Stimulated activated naive CD8-positive, alpha-beta T cell treated with anti-CD3 and anti-CD28 coated beads, Interleukin-15, Interleukin-2, amounts not matched to agents 100 U/mL and 50 U/mL, for 24 hours (primary cell): ENCODE data around the gene SAMM50.
A peak's percentile ranks its signal among the peaks of the same experiment; 100 is the strongest.

Experiments used
- ATAC-seq: fragments of 150-1000 bp; cut with Tn5 transposase; one replicate; pipeline ENCODE4 v1.10.0; 2021
- DNase-seq: peaks from one replicate; pipeline ENCODE4 v3.0.0; 2021

SAMM50 gene

GRCh38 chr22:43976861-43977795 is 21.9 kb downstream of the SAMM50 start:
- DNase-seq (no peak), ATAC-seq (no peak)

GRCh38 chr22:43978558-43978957 is 23.3 kb downstream of the SAMM50 start:
- DNase-seq (no peak), ATAC-seq (no peak)

DNA sequence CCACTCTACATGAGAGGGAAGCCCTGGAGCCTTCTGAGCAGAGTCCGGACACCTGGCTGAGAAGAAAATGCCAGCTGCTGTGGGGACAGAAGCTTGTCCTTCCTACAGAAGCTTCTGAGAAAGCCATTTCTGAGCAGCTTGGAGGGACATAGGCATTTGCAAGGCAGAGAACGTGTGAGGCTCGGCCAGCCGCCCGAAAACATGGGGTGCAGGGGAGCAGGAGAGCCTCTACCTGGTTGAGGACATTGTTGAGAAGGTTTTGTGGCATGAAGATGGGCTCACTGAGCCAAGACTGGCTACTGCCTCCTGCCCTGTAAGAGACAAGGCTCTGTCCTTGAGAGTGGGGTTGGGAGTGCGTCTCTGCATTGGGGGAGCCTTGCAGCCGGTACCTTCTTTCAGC is 25.3 kb downstream of the SAMM50 start:
- DNase-seq (no peak), ATAC-seq (no peak)

DNA sequence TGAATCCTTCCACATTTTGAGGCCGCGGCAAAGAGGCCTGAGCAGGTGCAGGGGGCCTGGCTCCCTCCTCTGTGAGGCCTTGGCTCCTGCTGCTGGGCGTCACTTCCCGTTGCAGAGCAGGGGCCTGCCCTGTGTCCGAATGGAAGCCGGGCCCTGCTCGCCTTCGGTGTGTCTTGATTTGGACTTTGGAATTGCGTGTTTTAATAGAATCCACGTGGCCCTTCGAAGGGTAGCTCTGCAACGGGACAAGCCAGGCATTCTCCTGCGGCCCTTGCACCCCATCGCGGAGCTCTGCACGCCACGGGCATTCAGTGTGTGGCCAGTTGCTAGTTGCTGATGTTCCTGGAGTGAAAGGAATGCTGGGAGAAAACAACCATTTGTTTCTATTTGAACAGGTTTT is 25.8 kb downstream of the SAMM50 start:
- ATAC-seq (no peak), DNase-seq (no peak)

DNA sequence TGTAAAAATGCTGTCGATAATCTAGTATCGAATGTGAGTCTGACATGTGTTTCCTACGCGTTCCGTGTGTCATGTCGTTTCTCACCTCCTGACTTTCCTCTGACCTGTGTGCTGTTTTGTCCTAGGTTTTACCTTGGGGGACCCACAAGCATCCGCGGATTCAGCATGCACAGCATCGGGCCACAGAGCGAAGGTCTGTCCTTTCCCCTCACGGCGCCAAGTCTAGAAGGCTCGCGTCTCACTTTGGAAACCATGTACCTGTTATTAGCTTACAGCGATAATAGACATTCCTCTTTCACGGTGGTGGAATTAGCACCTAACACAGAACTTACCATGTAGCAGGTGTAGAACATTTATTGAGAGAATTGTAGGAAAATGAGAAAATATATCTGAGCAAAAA is 28.6 kb downstream of the SAMM50 start:
- no peak for DNase-seq
- no peak for ATAC-seq

- no peak for DNase-seq
- ATAC-seq = no peak
These were observed 30.3 kb downstream of the SAMM50 start for GRCh38 chr22:43985532-43985931.

GRCh38 chr22:43988116-43988820 is 33.0 kb downstream of the SAMM50 start:
- no peak for DNase-seq
- ATAC-seq = no peak

- DNase-seq (no peak), ATAC-seq (no peak)
These were observed 33.7 kb downstream of the SAMM50 start for GRCh38 chr22:43988960-43989359.

DNA sequence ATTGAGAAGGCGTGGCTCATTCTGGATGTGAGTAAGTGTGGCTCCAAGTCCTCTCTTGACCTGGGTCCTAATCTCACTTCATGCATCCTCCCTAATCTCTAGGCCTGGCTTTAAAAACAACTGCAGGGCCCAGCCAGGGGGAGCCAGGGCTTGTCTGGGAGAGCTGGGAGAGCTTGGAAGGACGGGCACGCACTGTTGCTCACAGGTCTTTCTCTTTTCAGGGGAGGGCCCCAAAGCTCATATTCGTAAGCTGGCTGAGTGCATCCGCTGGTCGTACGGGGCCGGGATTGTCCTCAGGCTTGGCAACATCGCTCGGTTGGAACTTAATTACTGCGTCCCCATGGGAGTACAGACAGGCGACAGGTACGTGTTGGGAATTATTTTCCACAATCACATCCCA is 34.8 kb downstream of the SAMM50 start:
- DNase-seq = no peak
- ATAC-seq = no peak

- DNase-seq (no peak), ATAC-seq (no peak)
These were observed 36.2 kb downstream of the SAMM50 start for GRCh38 chr22:43991316-43992020.

- no peak for DNase-seq
- ATAC-seq = no peak
These were observed 37.1 kb downstream of the SAMM50 start for GRCh38 chr22:43992331-43992821.

DNA sequence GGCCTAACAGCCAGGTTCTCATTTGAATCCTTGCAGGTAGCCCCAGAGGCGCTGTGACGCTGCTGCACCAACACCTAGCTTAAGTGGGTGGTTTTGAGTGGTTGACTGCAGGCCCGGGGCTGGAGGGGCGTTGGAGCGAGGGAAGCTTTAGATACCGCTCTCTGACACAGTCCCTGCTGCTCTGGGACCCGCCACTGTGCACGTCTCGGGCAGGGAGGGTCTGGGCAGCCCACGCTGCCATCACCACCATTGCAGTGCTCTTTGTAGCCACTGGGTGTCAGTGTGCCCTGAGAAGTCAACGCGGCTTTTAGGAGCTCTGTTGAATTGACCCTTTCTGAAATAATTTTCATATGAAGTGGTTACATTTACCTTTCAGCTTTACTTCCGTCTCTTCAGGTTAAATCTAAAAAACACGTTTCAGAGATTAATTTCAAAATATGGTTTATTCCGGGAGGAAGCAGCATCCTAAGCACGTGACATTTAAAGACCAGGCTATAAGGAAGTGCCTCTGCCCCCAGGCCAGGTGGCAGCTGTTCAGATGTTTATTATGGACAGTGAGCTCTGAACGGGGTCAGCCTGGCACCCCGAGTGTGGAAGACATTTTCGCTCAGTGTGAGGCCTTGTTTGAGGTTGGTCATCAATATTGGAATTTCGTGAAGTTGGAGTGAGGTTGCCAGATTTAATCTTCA is 38.0 kb downstream of the SAMM50 start:
- peak; percentile 62 for ATAC-seq
- peak; percentile 61 for DNase-seq

- DNase-seq (no peak), ATAC-seq (no peak)
These were observed 38.8 kb downstream of the SAMM50 start for GRCh38 chr22:43994006-43994405.

- ATAC-seq (no peak), DNase-seq (no peak)
These were observed 39.2 kb downstream of the SAMM50 start for GRCh38 chr22:43994416-43994815.

GRCh38 chr22:43995057-43995685 is 39.9 kb downstream of the SAMM50 start:
- DNase-seq (no peak), ATAC-seq (no peak)

DNA sequence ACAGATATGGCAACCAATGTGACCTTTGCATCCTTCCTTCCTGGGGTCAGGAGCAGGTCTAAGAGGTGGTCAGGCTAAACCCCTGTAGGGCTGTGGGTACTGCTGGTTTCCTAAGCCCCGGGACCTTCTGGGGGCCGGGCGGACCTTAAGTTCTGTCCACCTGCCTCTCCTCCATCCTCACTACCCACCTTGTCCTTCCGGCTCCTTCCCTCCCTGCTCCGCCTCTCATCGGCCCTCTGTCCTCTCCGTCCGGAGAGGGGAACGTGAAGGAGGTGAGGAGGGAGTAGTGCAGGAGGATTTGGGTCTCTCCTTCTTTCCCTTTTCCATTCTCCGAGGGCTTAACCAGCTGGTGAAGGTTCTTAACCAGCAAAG is 40.5 kb downstream of the SAMM50 start:
- DNase-seq = peak; percentile 17
- ATAC-seq = peak; percentile 26

GRCh38 chr22:43996170-43996980 is 41.1 kb downstream of the SAMM50 start:
- DNase-seq (peak; percentile 77), ATAC-seq (peak; percentile 80)

DNA sequence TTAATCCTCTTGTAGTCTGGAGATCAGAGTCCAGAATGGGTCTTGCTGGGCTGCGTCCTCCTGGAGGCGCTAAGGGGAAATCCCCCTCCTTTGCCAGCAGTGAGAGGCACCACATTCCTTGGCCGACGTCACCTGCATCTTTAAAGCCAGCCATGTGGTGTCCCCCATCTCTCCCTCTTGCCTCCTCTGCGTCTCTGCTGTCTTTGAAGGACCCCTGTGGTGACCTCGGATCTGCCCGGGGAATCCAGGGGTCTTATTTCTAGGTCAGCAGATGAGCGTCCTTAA is 41.7 kb downstream of the SAMM50 start:
- ATAC-seq = no peak
- DNase-seq = no peak

- ATAC-seq (no peak), DNase-seq (no peak)
These were observed 43.5 kb downstream of the SAMM50 start for GRCh38 chr22:43998679-43999264.

- DNase-seq = no peak
- ATAC-seq = no peak
These were observed 44.1 kb downstream of the SAMM50 start for GRCh38 chr22:43999378-43999777.

GRCh38 chr22:44000123-44000522 is 44.9 kb downstream of the SAMM50 start:
- ATAC-seq = no peak

More at GRCh38 chr22:44000123-44000522, 44.9 kb downstream of the SAMM50 start:
- DNase-seq = no peak
